H7 (cell line): ENCODE data around the gene KCNQ1. TPM values are rescaled to one million over a fixed set of nuclear protein-coding genes. Genes with fewer than 3 reads are reported as not detected.

Experiments
- DNase-seq: peaks from one replicate; pipeline ENCODE4 v3.0.0; 2012
- H3K27me3 ChIP-seq: 2 replicates; pipeline ENCODE4 v1.6.0; 2011; ENCODE audit warnings: mild to moderate bottlenecking, low read length; ENCODE audit not compliant: control insufficient read depth, insufficient read depth
- H3K36me3 ChIP-seq: replicated peaks from 2 replicates; pipeline ENCODE4 v1.5.1; 2011; ENCODE audit warnings: low read length; ENCODE audit not compliant: control insufficient read depth, insufficient read depth
- H3K4me3 ChIP-seq: 2 replicates; pipeline ENCODE4 v1.5.1; 2011; ENCODE audit warnings: low read depth, mild to moderate bottlenecking, control low read depth, low read length, moderate library complexity; ENCODE audit not compliant: insufficient read depth
- total RNA-seq: library from RNA; depleted of rRNA; stranded (reverse); fragments of >200 nt; shearing (Covaris generic); gene quantifications from 2 replicates; pipeline ENCODE4 v1.2.3, GENCODE V29; 2014

KCNQ1 gene
- total RNA-seq, 1 experiment from 2014 or later = 0.48 TPM

GRCh38 chr11:2463766-2464277, 19.0 kb downstream of the KCNQ1 start:
- no peak for DNase-seq
- H3K27me3 ChIP-seq = no peaks in the 10 kb centered on the region
- no peak overlapping the region for H3K4me3 ChIP-seq
- H3K36me3 ChIP-seq = no peaks in the 10 kb centered on the region

- no peak overlapping the region for H3K4me3 ChIP-seq
- no peaks in the 10 kb centered on the region for H3K27me3 ChIP-seq
- H3K36me3 ChIP-seq = no peaks in the 10 kb centered on the region
- peak; percentile 48 for DNase-seq
These were observed 19.8 kb downstream of the KCNQ1 start for GRCh38 chr11:2464451-2465165.

- no peak overlapping the region for H3K4me3 ChIP-seq
- no peaks in the 10 kb centered on the region for H3K36me3 ChIP-seq
- DNase-seq = peak; percentile 53
- no peaks in the 10 kb centered on the region for H3K27me3 ChIP-seq
These were observed 20.6 kb downstream of the KCNQ1 start for GRCh38 chr11:2465202-2466068.

DNA sequence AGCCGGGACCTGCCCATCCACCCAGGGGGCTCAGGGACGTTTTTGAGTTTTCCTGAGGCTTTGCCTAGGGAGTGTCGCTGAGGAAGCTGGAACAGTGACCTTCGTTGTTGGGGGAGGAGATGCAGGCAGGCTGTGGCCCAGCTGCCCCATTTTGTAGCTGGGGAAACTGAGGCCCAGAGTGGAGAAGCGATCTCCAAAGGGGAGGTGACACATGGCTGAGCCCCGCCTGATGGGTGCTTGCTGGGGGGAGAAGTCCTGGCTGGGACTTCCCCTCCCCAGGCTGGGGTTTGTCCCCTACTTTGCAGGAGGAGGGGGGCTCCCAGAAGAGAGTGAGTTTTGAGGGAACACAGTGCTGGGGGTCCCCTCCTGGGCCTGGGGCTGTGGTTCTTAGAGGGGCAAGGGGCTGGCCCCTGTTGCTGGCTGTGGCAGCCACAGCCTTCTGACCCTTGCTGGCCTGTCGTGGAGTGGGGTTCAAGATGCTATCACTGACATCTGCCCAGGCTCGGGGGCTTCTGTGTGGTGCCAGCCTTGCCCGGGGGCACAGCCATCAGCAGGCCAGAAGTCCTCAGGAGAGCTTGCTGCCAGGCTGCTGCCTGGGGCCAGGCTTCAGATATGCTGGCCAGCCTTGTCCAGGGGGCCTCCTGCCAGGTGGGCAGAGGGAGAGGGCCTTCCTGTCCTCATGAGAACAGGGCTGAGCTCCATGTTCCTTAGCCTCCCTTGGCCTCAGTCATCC, 21.4 kb downstream of the KCNQ1 start:
- H3K27me3 ChIP-seq = no peaks in the 10 kb centered on the region
- DNase-seq = peak; percentile 41
- no peaks in the 10 kb centered on the region for H3K36me3 ChIP-seq
- no peak overlapping the region for H3K4me3 ChIP-seq

- Histone ChIP-seq H3K4me3 (no peak overlapping the region), H3K36me3 (no peaks in the 10 kb centered on the region), H3K27me3 (no peaks in the 10 kb centered on the region)
- DNase-seq = peak; percentile 54
These were observed 22.3 kb downstream of the KCNQ1 start for GRCh38 chr11:2466869-2467694.

DNA sequence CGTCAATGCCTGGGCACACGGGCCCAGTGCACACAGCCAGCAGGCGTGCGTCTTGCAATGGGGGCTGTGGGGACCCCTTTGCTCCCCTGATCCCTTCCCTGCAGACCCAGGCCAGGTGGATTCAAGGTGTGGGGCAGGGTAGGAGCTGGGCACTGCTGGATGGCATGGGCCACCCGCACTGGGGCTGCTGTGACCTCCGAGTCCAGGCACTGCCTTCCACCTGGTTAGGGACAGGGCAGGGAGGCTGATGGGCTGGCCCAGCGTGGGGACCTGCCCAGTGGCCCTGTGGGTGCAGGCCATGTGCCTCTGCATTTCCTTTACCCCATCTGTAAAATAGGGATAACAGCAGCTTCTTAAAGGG, 22.9 kb downstream of the KCNQ1 start:
- Histone ChIP-seq H3K4me3 (no peak overlapping the region), H3K36me3 (no peaks in the 10 kb centered on the region), H3K27me3 (no peaks in the 10 kb centered on the region)
- DNase-seq = no peak

GRCh38 chr11:2468363-2469235, 23.8 kb downstream of the KCNQ1 start:
- H3K27me3 ChIP-seq = no peaks in the 10 kb centered on the region

DNA sequence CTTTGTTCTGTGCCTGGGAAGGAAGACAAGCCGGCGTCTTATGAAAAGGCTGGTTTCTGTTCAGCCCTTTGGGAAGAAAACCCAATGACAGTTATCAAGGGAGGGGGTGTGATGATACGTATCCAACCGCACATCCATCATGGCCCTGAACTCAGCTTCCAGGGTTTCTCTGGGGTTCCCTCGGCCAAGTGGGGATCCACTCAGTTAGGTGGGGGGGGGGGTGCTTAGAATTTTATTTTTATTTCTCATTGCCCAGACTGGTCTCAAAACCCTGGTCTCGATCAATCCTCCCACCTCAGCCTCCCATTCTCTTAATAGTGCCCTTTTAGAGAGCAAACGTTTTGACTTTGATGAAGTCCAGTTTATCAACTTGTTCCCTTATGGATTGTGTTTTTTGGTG, 25.7 kb downstream of the KCNQ1 start:
- no peak overlapping the region for H3K4me3 ChIP-seq
- H3K36me3 ChIP-seq = no peaks in the 10 kb centered on the region
- DNase-seq = peak; percentile 22
- peaks cover 2% of the 10 kb centered on the region; the same call in 1 of the 2 replicates for H3K27me3 ChIP-seq

More at GRCh38 chr11:2468363-2469235, 23.8 kb downstream of the KCNQ1 start:
- H3K4me3 ChIP-seq = no peak overlapping the region
- no peaks in the 10 kb centered on the region for H3K36me3 ChIP-seq
- DNase-seq = peak; percentile 22

GRCh38 chr11:2471048-2471803, 26.4 kb downstream of the KCNQ1 start:
- Histone ChIP-seq H3K36me3 (no peaks in the 10 kb centered on the region), H3K4me3 (no peak overlapping the region), H3K27me3 (peaks cover 2% of the 10 kb centered on the region; the same call in 1 of the 2 replicates)
- DNase-seq = peak; percentile 30

DNA sequence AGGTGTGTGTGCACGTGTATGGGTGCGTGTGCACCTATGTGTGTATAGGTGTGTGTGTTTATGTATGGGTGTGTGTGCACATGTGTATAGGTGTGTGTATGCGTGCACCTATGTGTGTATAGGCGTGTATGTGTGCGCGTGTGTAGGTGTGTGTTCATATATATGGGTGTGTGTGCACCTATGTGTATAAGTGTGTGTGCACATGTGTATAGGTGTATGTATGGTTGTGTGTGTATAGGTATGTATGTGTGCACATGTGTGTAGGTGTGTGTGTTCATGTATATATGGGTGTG, 26.9 kb downstream of the KCNQ1 start:
- DNase-seq = no peak
- Histone ChIP-seq H3K4me3 (no peak overlapping the region), H3K27me3 (peaks cover 2% of the 10 kb centered on the region; the same call in 1 of the 2 replicates), H3K36me3 (no peaks in the 10 kb centered on the region)

GRCh38 chr11:2472428-2473186, 27.8 kb downstream of the KCNQ1 start:
- Histone ChIP-seq H3K27me3 (peaks cover 2% of the 10 kb centered on the region; the same call in 1 of the 2 replicates), H3K36me3 (no peaks in the 10 kb centered on the region)

DNA sequence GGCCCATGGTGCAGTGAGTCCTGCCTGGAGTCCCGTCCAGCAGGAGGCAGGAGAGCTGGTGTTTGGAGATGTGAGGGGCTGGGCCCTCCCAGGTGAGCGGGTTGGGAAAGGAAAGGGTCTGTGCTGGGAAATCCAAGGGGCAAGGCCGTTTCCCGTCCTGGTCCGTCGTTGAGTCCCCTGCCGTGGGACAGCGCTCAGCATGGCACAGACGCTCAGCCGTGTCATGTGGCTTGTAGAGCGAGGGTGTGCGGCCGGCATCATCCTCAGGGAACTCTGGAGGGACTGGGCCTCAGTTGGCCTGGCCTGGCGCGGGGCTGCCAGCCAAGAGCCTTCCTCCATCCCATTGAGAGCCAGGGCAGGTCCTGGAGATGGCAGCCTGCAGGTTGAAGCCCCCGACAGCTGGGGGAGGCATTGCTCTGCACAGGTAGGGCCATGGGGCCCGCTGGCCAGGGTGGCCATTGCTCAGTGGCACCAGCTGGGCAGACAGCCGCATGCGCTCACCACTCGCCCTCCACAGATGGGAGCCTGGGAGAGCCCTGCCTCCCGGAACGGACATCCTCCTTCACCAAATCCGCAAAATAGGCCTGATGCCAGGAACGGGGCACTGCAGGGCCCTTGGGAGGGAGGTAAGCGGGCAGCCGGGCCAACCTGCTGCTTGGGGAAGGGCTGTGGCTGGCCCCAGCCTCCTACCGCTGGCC, 28.7 kb downstream of the KCNQ1 start:
- Histone ChIP-seq H3K36me3 (no peaks in the 10 kb centered on the region), H3K27me3 (peaks cover 2% of the 10 kb centered on the region; the same call in 1 of the 2 replicates)
- peak; percentile 61 for DNase-seq

More at GRCh38 chr11:2472428-2473186, 27.8 kb downstream of the KCNQ1 start:
- peak; percentile 16 for DNase-seq
- no peak overlapping the region for H3K4me3 ChIP-seq

More for the DNA sequence above, 28.7 kb downstream of the KCNQ1 start:
- no peak overlapping the region for H3K4me3 ChIP-seq
